ENCODE measurements around the gene TMEM63A. TPM values are rescaled to one million over a fixed set of nuclear protein-coding genes. Genes with fewer than 3 reads are reported as not detected.

The TMEM63A gene
- total RNA-seq, 4 donors from 2014 or later: 30.1 to 57.7 (median 41.6) TPM

GRCh38 chr1:225914947-225915346 is 32.8 kb upstream of the TMEM63A start:
- intact Hi-C loops (cut with DNase I): no loop called here
- WGBS, 2 donors: 91% methylated on average over 6 of the region's 6 CpGs
- Histone ChIP-seq H3K9me3 (no peaks in the 10 kb centered on the region), H3K27me3 (no peaks in the 10 kb centered on the region), H3K4me3 (replicated peaks in 1 of 3) (no peak overlapping the region), H3K27ac (no peak overlapping the region), H3K4me1 (peaks cover 0 to 8% of the 10 kb centered on the region in 2 donors), H3K36me3 (peaks cover 2 to 4% of the 10 kb centered on the region in 2 donors)
- TF ChIP-seq POLR2A (IDR thresholded peaks at IDR 0.05) (no peak), CTCF (IDR thresholded peaks at IDR 0.05) (no peak)
- no peak for DNase-seq

- H3K27me3 ChIP-seq: no peaks in the 10 kb centered on the region
- 80 to 90% methylated on average over 6 of the region's 6 CpGs for WGBS, 2 donors
- H3K27ac ChIP-seq: no peak overlapping the region
- peaks cover 0 to 3% of the 10 kb centered on the region in 2 donors for H3K36me3 ChIP-seq
- intact Hi-C loops (cut with DNase I): no loop called here
- TF ChIP-seq POLR2A (IDR thresholded peaks at IDR 0.05): no peak
- no peak for TF ChIP-seq CTCF (IDR thresholded peaks at IDR 0.05)
- no peak overlapping the region for H3K4me3 ChIP-seq (replicated peaks in 1 of 3)
- DNase-seq: no peak
- peaks cover 0 to 8% of the 10 kb centered on the region in 2 donors for H3K4me1 ChIP-seq
- H3K9me3 ChIP-seq: no peaks in the 10 kb centered on the region
Measured at GRCh38 chr1:225914391-225914790, 32.2 kb upstream of the TMEM63A start.

- H3K27me3 ChIP-seq: no peaks in the 10 kb centered on the region
- peaks cover 0 to 8% of the 10 kb centered on the region in 2 donors for H3K4me1 ChIP-seq
- 32 to 35% methylated on average over 32 to 49 of the region's 53 CpGs for WGBS, 2 donors
- TF ChIP-seq POLR2A (IDR thresholded peaks at IDR 0.05) (no peak), CTCF (IDR thresholded peaks at IDR 0.05) (peak; percentile 60 to 95 (median 78))
- intact Hi-C loops (cut with DNase I): loop anchor here (2.0 kb wide), 2 partner anchors 135 to 437 kb away; partner anchors contain the start of gene SRP9
- peak; percentile 54 to 62 for DNase-seq
- no peak overlapping the region for H3K27ac ChIP-seq
- no peaks in the 10 kb centered on the region for H3K9me3 ChIP-seq
- H3K36me3 ChIP-seq: no peaks in the 10 kb centered on the region
- H3K4me3 ChIP-seq (replicated peaks in 1 of 3): no peak overlapping the region
Measured at GRCh38 chr1:225911191-225912130, 29.3 kb upstream of the TMEM63A start.

GRCh38 chr1:225909477-225909876 is 27.3 kb upstream of the TMEM63A start:
- no peaks in the 10 kb centered on the region for H3K9me3 ChIP-seq

More at GRCh38 chr1:225909477-225909876, 27.3 kb upstream of the TMEM63A start:
- no peaks in the 10 kb centered on the region for H3K36me3 ChIP-seq
- 95 to 96% methylated on average over 1 of the region's 1 CpG for WGBS, 2 donors
- intact Hi-C loops (cut with DNase I): no loop called here
- DNase-seq: no peak
- no peak overlapping the region for H3K4me3 ChIP-seq (replicated peaks in 1 of 3)
- peaks cover 0 to 8% of the 10 kb centered on the region in 2 donors for H3K4me1 ChIP-seq
- no peaks in the 10 kb centered on the region for H3K27me3 ChIP-seq
- no peak overlapping the region for H3K27ac ChIP-seq
- no peak for TF ChIP-seq POLR2A (IDR thresholded peaks at IDR 0.05)
- no peak for TF ChIP-seq CTCF (IDR thresholded peaks at IDR 0.05)
